NCI-H345 treated with DMSO at 0.1 percent for 48 hours (cell line): ENCODE results near the gene PPL.
"Not testable (repeated sequence)": the region's sequence is repeated elsewhere in the genome, so short reads cannot be mapped to it uniquely, and the experiment has no call there.

ENCODE experiments used
- DNase-seq: peaks from one replicate; lab custom pipeline; 2025; ENCODE audit not compliant: unreplicated experiment; lab: John Stamatoyannopoulos, UW

PPL gene, protein sequence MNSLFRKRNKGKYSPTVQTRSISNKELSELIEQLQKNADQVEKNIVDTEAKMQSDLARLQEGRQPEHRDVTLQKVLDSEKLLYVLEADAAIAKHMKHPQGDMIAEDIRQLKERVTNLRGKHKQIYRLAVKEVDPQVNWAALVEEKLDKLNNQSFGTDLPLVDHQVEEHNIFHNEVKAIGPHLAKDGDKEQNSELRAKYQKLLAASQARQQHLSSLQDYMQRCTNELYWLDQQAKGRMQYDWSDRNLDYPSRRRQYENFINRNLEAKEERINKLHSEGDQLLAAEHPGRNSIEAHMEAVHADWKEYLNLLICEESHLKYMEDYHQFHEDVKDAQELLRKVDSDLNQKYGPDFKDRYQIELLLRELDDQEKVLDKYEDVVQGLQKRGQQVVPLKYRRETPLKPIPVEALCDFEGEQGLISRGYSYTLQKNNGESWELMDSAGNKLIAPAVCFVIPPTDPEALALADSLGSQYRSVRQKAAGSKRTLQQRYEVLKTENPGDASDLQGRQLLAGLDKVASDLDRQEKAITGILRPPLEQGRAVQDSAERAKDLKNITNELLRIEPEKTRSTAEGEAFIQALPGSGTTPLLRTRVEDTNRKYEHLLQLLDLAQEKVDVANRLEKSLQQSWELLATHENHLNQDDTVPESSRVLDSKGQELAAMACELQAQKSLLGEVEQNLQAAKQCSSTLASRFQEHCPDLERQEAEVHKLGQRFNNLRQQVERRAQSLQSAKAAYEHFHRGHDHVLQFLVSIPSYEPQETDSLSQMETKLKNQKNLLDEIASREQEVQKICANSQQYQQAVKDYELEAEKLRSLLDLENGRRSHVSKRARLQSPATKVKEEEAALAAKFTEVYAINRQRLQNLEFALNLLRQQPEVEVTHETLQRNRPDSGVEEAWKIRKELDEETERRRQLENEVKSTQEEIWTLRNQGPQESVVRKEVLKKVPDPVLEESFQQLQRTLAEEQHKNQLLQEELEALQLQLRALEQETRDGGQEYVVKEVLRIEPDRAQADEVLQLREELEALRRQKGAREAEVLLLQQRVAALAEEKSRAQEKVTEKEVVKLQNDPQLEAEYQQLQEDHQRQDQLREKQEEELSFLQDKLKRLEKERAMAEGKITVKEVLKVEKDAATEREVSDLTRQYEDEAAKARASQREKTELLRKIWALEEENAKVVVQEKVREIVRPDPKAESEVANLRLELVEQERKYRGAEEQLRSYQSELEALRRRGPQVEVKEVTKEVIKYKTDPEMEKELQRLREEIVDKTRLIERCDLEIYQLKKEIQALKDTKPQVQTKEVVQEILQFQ (N-terminal part only)

DNA sequence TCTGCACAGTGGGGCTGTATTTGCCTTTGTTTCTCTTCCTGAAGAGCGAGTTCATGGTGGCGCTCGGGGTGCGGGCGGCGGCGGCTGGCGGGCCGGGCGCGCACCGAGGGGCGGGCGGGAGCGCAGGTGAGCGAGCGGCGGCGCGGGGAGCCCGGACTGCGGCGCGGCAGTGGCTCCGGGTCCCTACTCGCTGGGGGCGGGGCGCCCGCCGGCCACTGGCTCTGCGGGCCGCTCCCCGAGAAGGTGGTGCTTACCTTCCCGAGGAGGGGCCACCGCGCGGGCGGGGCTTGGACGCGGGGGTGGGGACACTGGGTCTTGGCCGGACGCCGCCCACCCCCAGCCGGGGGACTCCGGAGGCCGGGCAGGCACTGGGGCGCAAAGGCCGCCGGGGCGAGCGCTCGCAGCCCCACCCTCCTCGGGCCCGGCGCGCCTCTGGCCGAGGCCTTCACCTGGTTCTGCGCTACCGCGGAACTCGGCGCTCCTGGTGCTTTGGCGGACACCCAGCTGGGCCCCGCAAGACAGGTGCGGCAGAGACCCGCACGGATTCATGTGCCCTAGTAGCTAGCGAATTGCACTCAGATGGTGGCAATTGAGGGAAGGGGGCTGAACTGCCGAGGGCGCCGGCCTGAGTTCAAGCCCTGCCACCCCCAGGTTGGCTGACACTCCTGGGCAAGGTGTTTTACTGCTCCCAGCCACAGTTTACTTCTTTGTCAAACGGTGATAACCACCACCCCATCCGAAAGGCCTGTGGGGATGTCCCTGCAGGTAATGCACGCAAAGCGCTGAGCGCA is at the start of gene PPL:
PPL (minus strand) TSS at position 158 of the 791 bp plus-strand sequence; CDS start at position 55, 103 bp downstream.
- peak; percentile 77 for DNase-seq

DNA sequence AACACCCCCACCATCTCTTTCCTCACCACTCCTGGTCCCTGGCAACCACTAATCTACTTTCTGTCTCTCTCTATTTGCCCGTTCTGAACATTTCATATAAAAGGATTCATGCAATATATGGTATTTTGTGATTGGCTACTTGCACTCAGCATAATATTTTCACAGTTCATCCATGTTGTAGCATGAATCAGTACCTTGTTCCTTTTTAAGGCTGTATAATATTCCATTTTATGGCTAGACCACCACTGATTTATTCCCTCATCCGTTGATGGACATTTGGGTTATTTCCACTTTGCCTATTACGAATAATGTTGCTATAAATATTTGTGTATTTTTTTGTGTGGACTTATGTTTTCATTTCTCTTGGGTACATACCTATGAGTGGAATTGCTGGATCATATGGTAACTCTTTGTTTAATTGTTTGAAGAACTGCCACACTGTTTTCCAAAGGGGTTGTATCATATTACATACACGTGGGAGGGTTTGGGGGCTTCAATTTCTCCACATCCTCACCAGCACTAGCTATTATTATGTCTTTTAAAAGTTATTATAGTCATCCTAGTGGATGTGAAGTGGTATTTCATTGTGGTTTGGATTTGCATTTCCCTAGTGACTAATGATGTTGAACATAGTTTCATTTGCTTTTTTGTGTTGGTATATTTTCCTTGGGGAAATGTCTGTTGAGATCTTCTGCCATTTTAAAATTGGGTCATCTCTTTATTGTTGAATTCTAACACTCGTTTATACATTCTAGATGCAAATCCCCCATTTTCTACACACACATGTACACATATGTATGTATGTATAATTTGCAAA is 47.4 kb upstream of the PPL start:
- no peak for DNase-seq

DNA sequence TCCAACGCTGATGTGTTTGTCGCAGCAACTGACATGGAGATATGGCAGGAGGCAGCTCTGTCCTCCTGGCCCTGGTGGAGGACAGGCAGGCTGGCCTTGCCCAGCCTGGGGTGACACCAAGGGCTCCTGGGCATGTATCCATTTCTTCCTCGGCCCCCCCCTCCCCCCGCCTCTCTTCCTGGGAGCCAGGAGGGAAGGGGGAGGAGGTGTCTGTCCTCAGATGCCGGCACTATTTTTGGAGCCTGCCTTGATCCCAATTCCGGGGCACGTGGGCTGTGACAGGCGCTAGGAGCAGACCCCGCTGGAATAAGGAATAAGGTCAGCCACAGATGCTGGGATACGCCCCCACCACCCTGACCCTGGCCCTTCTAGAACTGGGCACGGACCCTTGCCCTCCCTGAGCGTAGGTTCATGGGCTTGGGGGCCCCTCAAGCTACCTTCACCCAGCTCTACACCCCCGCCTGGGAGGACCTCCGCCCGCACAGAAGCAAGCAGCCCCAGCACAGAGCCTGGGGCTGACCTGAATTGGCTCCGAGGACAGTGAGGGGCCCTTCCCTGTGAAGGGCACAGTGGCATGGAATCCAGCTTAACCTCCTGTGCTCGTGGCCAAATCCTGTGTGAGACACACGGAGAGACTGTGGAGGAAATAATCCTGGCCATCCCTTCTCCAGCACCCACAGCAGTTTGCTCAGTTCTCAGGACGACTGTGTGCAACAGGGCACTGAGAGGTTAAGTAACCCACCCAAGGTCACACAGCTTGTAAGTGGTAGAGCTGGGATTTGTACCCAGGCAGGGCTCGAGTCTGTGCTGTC is 45.3 kb upstream of the PPL start:
- no peak for DNase-seq

GRCh38 chr16:4981473-4981872 is 44.5 kb upstream of the PPL start:
- no peak for DNase-seq

DNA sequence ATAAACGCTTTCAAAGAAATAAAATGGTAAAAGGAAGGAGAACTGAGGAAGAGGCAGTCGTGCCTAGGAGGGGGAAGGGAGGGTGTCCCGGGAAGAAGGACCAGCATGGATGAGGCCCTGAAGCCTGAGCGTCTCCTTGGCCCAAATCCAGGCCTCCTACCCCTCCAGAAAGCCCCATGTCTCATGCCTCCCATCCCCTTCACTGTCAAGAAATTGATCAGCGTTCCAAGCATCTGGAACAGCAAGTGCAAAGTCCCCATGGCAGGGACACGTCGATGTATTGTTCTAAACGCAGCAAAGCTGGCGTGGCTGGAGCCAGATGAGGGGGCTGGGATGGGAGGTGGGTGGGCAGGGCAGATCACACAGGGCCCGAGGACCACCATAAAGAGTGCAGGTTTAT is 43.7 kb upstream of the PPL start:
- DNase-seq: no peak

DNA sequence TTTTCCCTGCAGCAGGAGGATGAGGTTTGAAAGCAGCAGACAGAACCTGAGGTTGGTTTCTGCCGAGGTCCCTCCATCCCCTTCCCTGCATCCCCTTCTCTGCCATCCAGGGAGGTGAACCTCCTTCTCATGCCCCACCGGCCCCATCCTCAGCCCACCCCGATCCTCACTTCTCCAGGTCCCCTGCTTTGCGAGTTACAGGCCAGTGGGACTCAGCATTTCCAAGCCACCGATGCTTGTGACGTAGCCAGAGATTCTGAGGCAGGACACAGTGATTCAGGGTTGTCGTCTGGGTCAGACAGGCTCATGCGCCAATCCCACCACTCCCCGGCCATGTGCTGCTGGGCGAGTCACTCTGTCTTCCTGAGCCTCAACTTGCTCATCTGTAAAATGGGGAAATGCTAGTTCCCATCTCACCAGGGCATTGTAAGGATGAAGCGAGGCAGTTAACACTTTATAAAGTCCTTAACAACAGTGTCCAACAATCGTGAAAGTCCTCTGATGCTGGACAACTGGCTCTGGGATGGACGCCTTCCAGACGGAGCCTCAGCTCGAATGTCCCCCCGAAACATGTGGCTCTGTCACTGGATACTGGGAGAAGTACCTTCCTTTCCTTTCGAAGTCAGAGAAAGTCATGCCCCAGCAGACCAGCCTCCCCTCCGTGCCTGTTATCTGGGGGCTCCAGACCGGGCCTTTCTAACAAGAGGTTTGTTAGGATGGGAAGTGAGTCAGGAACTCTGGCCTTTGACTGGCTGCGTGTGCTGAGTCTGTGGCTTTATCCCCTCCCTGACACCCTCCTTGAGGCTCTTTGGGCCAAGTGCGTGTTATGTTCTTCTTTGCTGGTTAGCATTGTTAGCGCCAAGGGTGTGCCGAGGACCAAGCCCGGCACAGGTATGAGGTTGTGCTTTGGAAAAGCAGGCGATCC is 43.0 kb upstream of the PPL start:
- DNase-seq: no peak

- DNase-seq: no peak
These were observed 42.2 kb upstream of the PPL start for GRCh38 chr16:4979164-4979563.

GRCh38 chr16:4976611-4977145 is 39.7 kb upstream of the PPL start:
- no peak for DNase-seq

- DNase-seq: no peak
These were observed 39.1 kb upstream of the PPL start for GRCh38 chr16:4976079-4976478.

- no peak for DNase-seq
These were observed 36.1 kb upstream of the PPL start for GRCh38 chr16:4972938-4973587.

DNA sequence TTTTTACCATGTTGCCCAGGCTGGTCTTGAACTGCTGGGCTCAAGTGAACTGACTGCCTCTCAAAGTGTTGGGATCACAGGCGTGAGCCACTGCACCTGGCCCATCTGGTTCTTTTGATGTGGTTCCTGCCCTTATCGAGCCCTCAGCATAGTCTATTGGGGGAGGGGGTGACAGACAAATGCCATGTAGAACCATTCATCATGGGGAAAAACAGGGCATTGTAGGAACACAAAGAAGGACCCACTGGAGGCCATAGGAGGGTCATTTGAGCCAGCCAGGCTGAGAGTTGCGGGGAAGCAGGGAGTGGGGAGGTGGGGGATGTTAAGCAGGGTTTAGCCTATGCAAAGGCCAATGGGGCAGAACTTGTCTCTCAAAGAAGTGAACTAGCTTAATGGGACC is 33.1 kb upstream of the PPL start:
- DNase-seq: no peak

DNA sequence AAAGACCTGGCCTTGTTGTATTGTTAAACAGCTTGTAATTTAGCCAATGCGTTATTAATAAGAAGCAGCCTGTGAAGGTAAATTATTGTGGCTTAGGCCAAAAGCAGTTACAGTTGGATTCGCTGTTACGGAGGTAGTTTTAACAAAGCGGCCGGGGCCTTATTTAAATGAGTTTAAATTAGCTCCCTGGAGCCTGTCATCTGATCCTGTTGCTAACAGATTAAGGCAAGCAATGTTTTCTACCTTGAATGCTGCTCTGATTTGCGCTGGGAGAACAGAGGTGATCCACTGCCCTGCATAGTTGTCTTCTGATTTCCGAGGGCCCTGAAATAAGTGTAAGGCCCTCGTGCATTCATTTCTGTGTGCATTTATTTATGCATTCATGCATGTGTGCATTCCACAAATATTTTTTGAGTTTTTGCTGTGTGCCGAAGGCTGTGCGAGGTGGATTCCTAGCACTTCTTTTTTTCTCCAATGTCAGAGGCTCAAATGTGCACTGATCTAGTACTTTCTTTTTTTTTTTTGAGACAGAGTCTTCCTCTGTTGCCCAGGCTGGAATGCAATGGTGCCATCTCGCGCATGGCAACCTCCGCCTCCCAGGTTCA is 32.0 kb upstream of the PPL start:
- no peak for DNase-seq

DNA sequence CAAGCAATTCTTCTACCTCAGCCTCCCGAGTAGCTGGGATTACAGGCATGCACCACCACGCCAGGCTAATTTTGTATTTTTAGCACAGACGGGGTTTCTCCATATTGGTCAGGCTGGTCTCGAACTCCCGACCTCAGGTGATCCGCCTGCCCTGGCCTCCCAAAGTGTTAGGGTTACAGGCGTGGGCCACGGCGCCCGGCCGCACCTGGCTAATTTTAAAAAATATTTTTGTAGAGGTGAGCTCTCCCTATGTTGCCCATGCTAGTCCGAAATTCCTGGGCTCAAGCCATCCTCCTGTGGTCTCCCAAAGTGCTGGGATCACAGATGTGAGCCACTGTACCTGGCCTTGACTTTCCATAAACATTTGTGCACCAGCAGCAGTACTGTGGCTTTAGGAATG is 31.3 kb upstream of the PPL start:
- not testable (repeated sequence) for DNase-seq

DNA sequence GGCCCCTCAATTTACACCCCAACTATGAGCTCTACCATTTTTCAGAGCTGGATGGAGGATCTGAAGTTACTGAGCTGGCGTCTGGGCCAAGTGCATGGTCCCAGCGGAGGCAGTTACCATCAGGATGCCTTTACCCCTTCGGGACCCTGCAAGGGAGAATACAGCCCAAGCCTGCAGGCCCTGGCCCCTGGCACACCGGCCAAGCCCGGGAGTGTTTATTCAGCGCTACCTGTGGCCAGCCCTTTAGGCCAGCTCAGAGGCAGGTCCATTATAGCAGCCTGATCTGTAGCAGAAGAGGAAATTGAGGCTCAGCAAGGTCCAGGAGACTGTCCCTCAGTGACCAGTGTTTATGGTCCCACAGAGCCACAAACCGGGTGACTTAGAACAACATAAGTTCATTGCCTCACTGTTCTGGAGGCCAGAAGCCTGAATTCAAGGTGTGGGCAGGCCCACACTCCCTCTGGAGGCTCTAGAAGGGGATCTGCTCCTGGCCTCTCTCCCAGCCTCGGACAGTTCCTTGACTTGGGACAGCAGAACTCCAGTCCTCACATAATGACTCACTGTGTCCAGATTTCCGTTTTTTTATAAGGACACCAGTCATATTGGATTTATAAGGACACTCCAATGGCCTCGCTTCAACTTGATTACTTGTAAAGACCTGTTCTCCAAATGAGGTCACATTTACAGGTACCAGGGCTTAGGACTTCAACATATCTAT is 29.9 kb upstream of the PPL start:
- no peak for DNase-seq

DNA sequence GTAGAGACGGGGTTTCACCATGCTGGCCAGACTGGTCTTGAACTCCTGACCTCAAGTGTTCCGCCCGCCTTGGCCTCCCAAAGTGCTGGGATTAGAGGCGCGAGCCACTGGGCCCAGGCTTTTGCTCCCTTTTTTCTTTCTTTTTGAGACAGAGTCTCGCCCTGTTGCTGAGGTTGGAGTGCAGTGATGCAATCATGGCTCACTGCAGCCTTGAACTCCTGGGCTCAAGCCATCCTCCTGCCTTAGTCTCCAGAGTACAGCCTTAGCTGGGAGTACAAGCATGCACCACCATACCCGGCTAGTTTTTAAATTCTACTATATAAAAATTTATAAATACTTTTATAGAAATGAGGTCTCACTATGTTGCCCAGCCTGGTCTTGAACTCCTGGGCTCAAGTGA is 26.6 kb upstream of the PPL start:
- DNase-seq: not testable (repeated sequence)

DNA sequence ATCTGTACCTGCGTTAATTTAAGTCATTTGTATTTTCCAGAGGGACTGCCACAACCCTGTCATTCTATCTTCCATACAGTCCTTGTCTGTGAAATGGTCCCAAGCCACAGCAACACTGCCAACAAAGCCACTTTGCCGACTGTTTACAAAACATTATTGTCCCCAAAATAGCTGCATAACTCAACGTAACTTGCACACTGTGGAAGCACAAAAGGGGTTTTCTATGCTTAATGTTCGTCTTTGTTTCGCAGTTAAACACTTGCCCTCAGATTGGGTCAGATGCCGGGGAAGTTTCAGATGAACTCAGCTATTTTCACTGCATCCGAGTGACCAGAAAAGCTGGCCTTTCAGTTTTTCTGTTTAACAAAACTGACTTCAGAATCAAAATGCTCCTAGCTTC is 25.8 kb upstream of the PPL start:
- no peak for DNase-seq
